RWPE1 (cell line): Measurements from ENCODE around the gene TIPIN.

Experiments used
- CTCF ChIA-PET: fragments of 350-600 bp; sonication (Branson Sonifier 250); formaldehyde crosslinking; extraction: SDS; loops from one replicate; lab custom pipeline; 2021; lab: Yijun Ruan, JAX
- POLR2A ChIA-PET: fragments of 400-600 bp; formaldehyde crosslinking; extraction: SDS; loops from one replicate; lab custom pipeline; 2020; ENCODE audit warnings: antibody characterized with exemption; ENCODE audit not compliant: low non-redundant PET; lab: Yijun Ruan, JAX
- DNase-seq: peaks from one replicate; pipeline ENCODE4 v3.0.0; 2012; ENCODE audit warnings: low spot score
- H3K27ac ChIP-seq: fragments of 450-650 bp; 2 replicates; pipeline ENCODE4 v1.5.1; 2017
- CTCF ChIP-seq: fragments of 450-650 bp; conservative IDR thresholded peaks from 2 replicates; pipeline ENCODE4 v1.5.1; 2017; ENCODE audit warnings: low read depth, mild to moderate bottlenecking

TIPIN gene, protein sequence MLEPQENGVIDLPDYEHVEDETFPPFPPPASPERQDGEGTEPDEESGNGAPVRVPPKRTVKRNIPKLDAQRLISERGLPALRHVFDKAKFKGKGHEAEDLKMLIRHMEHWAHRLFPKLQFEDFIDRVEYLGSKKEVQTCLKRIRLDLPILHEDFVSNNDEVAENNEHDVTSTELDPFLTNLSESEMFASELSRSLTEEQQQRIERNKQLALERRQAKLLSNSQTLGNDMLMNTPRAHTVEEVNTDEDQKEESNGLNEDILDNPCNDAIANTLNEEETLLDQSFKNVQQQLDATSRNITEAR

DNA sequence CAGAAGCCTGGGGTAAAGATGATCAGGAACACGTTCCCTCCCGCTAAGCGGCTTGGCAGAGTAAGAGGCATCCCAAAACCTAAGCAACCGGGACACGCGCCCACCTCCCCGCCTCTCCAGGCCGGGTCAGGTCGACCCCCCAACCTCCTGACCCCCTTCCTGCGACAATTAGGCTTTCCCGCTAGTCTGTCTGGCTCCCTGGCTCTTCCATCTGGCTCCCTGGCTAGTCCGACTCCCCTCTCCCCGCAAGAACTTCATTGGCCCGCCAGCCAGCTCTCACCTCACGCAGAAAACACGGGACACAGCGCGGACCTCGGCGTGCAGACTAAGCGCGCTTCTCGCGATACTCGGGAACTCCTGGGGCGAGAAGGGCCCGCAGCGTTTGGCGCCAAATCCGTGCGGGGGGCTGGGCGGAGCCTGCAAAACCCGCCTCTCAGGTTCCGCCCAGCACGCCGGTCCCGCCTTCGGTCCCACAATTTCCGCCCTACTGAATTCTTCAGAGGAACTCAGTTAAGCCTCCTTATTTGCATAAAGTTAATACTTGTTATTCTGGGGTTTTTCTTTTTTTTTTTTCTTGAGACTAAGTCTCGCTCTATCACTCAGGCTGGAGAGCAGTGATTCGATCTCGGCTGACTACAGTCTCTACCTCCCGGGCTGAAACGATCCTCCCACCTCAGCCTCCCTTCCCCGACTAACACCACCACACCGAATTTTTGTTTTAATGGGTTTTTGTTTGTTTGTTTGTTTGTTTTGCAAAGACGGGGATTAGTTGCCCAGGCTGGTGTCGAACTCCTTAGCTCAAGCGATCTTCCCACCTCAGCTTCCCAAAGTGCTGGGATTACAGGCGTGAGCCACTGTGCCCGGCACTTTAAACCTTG, at the start of gene TIPIN:
TIPIN (minus strand) TSS at position 327 of the 878 bp plus-strand sequence. CDS start 3,738 bp downstream, outside the sequence.
- peak within 1 kb of the TSS; percentile 78 for H3K27ac ChIP-seq
- ChIA-PET POLR2A (interaction anchor here (0.6 to 0.8 kb wide), 3 partner anchors 30 to 84 kb away, joined by 3 to 6 read pairs (median 3); partner anchors contain the start of gene MAP2K1), CTCF (no interaction called here)
- DNase-seq, result peak; percentile 97
- no peak for TF ChIP-seq CTCF

DNA sequence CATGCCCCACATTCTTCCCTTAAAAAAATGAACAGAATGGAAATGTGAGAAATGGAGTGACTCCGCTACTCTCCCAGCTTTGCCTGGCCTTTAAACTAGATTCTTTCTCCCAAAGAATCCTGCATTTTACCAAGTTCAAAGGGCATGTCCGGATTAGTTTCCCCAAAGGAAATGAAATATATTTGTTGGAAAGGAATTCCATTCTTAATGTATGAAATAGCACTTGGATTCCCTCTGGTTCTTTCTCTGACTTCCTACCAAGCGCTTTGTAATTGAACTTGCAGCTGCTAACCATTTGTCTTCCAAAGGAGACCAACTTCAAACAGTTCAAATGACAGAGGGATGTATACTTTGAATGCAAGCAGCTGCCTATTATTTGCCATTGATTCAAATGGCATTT, 49.1 kb upstream of the TIPIN start:
- DNase-seq, result no peak
- H3K27ac ChIP-seq, result no peak overlapping the region
- POLR2A ChIA-PET, result no interaction called here
- TF ChIP-seq CTCF, result no peak
- CTCF ChIA-PET, result no interaction called here

- DNase-seq, result no peak
- no peak overlapping the region for H3K27ac ChIP-seq
- ChIA-PET POLR2A (no interaction called here), CTCF (no interaction called here)
- TF ChIP-seq CTCF, result no peak
These were observed 48.5 kb upstream of the TIPIN start for GRCh38 chr15:66405007-66405406.

- H3K27ac ChIP-seq, result no peak overlapping the region
- no peak for DNase-seq
- no peak for TF ChIP-seq CTCF
- CTCF ChIA-PET, result interaction anchor here (0.6 kb wide), 1 partner anchor 9 kb away, joined by 5 read pairs; no protein-coding TSS in a partner anchor
- POLR2A ChIA-PET, result no interaction called here
These were observed 48.0 kb upstream of the TIPIN start for GRCh38 chr15:66404532-66404931.

DNA sequence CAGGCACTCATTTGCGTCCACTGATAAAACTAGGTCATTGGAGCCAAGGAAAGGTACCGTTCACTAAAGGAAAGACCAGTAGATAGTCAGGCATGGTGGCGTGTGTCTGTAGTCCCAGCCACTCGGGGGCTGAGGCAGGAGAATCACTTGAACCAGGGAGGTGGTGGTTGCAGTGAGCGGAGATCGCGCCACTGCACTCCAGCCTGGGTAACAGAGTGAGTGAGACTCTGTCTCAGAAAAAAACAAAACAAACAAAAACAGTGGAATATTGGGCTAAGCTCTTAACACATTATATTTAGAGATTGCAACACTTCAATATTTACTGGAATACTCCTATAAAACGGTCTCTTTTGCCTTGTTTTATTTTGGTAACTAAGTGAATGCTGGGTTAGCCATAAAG, 47.6 kb upstream of the TIPIN start:
- DNase-seq, result no peak
- POLR2A ChIA-PET, result no interaction called here
- CTCF ChIA-PET, result interaction anchor here (0.6 kb wide), 1 partner anchor 9 kb away, joined by 5 read pairs; no protein-coding TSS in a partner anchor
- no peak overlapping the region for H3K27ac ChIP-seq
- no peak for TF ChIP-seq CTCF

GRCh38 chr15:66403323-66403722, 46.8 kb upstream of the TIPIN start:
- POLR2A ChIA-PET, result no interaction called here
- no peak overlapping the region for H3K27ac ChIP-seq
- no peak for DNase-seq
- no peak for TF ChIP-seq CTCF
- CTCF ChIA-PET, result no interaction called here
